Pancreas (tissue), 10 donors: ENCODE measurements around the gene SCGB1C2. TPM values are rescaled to one million over a fixed set of nuclear protein-coding genes. Genes with fewer than 3 reads are reported as not detected.
A peak's percentile ranks its signal among the peaks of the same experiment; 100 is the strongest.

Experiments used
- ATAC-seq, 4 donors: fragments of 200-7000 bp; cut with Tn5 transposase; one replicate each; pipeline versions ENCODE4 v1.8.0 to v1.9.1; 2020; ENCODE audit warnings: mild to moderate bottlenecking in 4 of 4, moderate library complexity in 4 of 4
- DNase-seq, 6 donors: peaks; one replicate each; pipeline ENCODE4 v3.0.0-alpha.2; 2020
- FAIRE-seq: peaks from 2 replicates; lab custom pipeline; 2012; peaks lifted over from hg19 to GRCh38; lab: Jason Lieb, UNC
- H3K27ac ChIP-seq, 4 donors: fragments of 200-600 bp; sonication (generic); 1 replicate in 3 of 4; 2 replicates in 1 of 4; pipeline versions ENCODE4 v1.5.0 to v1.8.0; 2020
- H3K27me3 ChIP-seq, 4 donors: fragments of 200-600 bp; one replicate each; pipeline ENCODE4 v1.8.0; 2021
- H3K36me3 ChIP-seq, 3 donors: fragments of 200-600 bp; sonication (generic) in 1 of 3; one replicate each; pipeline versions ENCODE4 v1.5.0 to v1.8.0; 2020 to 2021
- H3K4me1 ChIP-seq, 3 donors: fragments of 200-600 bp; one replicate each; pipeline ENCODE4 v1.8.0; 2021
- H3K4me3 ChIP-seq, 4 donors: fragments of 200-600 bp; sonication (generic) in 2 of 4; one replicate each; pipeline versions ENCODE4 v1.5.0 to v1.8.0; 2020 to 2021
- H3K9me3 ChIP-seq, 4 donors: fragments of 200-600 bp; one replicate each; pipeline ENCODE4 v1.8.0; 2021
- CTCF ChIP-seq, 4 donors: fragments of 200-600 bp; sonication (generic) in 3 of 4; IDR thresholded peaks; one replicate each; pipeline versions ENCODE4 v1.5.0 to v1.8.0; 2021; ENCODE audit warnings: antibody characterized with exemption in 4 of 4
- WGBS, 2 donors: extraction: QIAGEN DNeasy Blood & Tissue Kit; methylation state at CpG; one replicate each; pipeline ENCODE4 v1.1.7; 2013; 5-methylcytosine and 5-hydroxymethylcytosine counted together
- intact Hi-C, 3 donors: fragments of 100-400 bp; cut with DNase I; formaldehyde crosslinking; loops; one replicate each; pipeline versions ENCODE4 v1.11.1 to v1.14.2; 2022
- polyA plus RNA-seq, 2 donors: library from polyadenylated mRNA; stranded (reverse); fragments of 200-250 nt; gene quantifications; one replicate each; pipeline ENCODE4 v1.2.3, GENCODE V29; 2013
- total RNA-seq, 6 donors: library from RNA; stranded (reverse); fragmentation: NEBNext Ultra II Directional in 4 of 6; extraction: Animal tissue kit (Norgen Biotek cat#: 25700) in 4 of 6; gene quantifications; one replicate each; pipeline versions ENCODE4 v1.2.1 to v1.2.4, GENCODE V29; 2021 to 2023
- donor health status: healthy with polysubstance abuse.
- donor health status: DM: no; HTN: no; CAD: no; lungs with moderate emphysema.
- donor health status: DM: no; HTN: no; CAD: no.
- donor health status: control.
- donor health status: control.
- donor health status: Bipolar disorder and iron deficiency.
- donor health status: DM: yes; HTN: yes; CAD: no.
- donor health status: DM: no; HTN: no; CAD: no.
- donor health status: DM: no; HTN: no; CAD: no.
- donor health status: DM: yes; HTN: yes; CAD: no.

The SCGB1C2 gene
- total and polyA plus RNA-seq, 8 donors, result 0.38 to 0.55 (median 0.50) TPM; not detected in 5

GRCh38 chr17:155576-155975 is 18.2 kb downstream of the SCGB1C2 start:
- H3K27ac ChIP-seq, result no peak overlapping the region
- ATAC-seq, result no peak
- WGBS, 2 donors, result 83 to 88% methylated on average over 7 of the region's 7 CpGs
- H3K27me3 ChIP-seq, result no peaks in the 10 kb centered on the region
- intact Hi-C loops, result no loop called here
- H3K4me1 ChIP-seq, result no peaks in the 10 kb centered on the region
- TF ChIP-seq CTCF (IDR thresholded peaks at IDR 0.05), result no peak
- no peak overlapping the region for H3K4me3 ChIP-seq
- FAIRE-seq, result no peak
- DNase-seq, result peak in 2 of 6 donors; percentile 30 to 34
- no peaks in the 10 kb centered on the region for H3K9me3 ChIP-seq
- H3K36me3 ChIP-seq, result no peaks in the 10 kb centered on the region

GRCh38 chr17:156094-156621 is 18.8 kb downstream of the SCGB1C2 start:
- DNase-seq (peak in 3 of 6 donors; percentile 26 to 53 (median 51)), FAIRE-seq (no peak), ATAC-seq (no peak)
- Histone ChIP-seq H3K27me3 (no peaks in the 10 kb centered on the region), H3K4me1 (no peaks in the 10 kb centered on the region), H3K36me3 (peaks cover 0 to 3% (median 0%) of the 10 kb centered on the region in 3 donors), H3K27ac (no peak overlapping the region), H3K4me3 (no peak overlapping the region), H3K9me3 (no peaks in the 10 kb centered on the region)
- no peak for TF ChIP-seq CTCF (IDR thresholded peaks at IDR 0.05)
- intact Hi-C loops, result no loop called here
- WGBS, 2 donors, result 95% methylated on average over 28 of the region's 28 CpGs

DNA sequence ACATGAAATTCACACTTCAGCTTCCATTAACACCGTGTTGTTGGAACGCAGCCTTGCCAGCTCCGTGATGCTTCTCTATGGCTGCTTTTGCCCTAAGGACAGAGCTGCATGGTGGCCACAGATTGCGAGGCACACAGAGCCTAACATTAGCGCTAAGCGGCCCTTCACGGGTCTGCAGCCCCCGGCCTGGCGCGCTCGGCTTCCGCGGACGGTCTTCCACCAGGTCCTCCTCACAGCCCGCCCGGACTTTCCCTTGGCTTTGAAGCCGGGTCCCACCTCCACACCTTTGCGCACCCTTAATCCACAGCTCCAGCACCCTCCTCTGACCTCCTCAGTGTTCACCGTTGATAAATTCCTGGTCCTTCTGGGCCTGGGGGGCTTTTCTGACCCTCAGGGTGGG is 19.6 kb downstream of the SCGB1C2 start:
- intact Hi-C loops, result no loop called here
- H3K4me1 ChIP-seq, result no peaks in the 10 kb centered on the region
- DNase-seq (peak in 2 of 6 donors; percentile 8 to 49), FAIRE-seq (no peak), ATAC-seq (no peak)
- WGBS, 2 donors, result 91% methylated on average over 19 of the region's 19 CpGs
- no peak overlapping the region for H3K4me3 ChIP-seq
- no peaks in the 10 kb centered on the region for H3K27me3 ChIP-seq
- H3K9me3 ChIP-seq, result no peaks in the 10 kb centered on the region
- TF ChIP-seq CTCF (IDR thresholded peaks at IDR 0.05), result no peak
- H3K36me3 ChIP-seq, result peaks cover 0 to 7% (median 0%) of the 10 kb centered on the region in 3 donors
- no peak overlapping the region for H3K27ac ChIP-seq

- no peak for FAIRE-seq
- 89 to 97% methylated on average over 4 of the region's 4 CpGs for WGBS, 2 donors
- no peaks in the 10 kb centered on the region for H3K9me3 ChIP-seq
These were observed 20.5 kb downstream of the SCGB1C2 start for GRCh38 chr17:157901-158300.

More at GRCh38 chr17:157901-158300, 20.5 kb downstream of the SCGB1C2 start:
- no peaks in the 10 kb centered on the region for H3K4me1 ChIP-seq
- ATAC-seq (no peak), DNase-seq (peak in 2 of 6 donors; percentile 3 to 40)
- H3K27me3 ChIP-seq, result no peaks in the 10 kb centered on the region
- intact Hi-C loops, result no loop called here
- H3K27ac ChIP-seq, result no peak overlapping the region
- TF ChIP-seq CTCF (IDR thresholded peaks at IDR 0.05), result no peak
- no peak overlapping the region for H3K4me3 ChIP-seq
- H3K36me3 ChIP-seq, result peaks cover 0 to 7% (median 0%) of the 10 kb centered on the region in 3 donors
